ENCODE results near the gene KCNIP4.

The KCNIP4 gene

DNA sequence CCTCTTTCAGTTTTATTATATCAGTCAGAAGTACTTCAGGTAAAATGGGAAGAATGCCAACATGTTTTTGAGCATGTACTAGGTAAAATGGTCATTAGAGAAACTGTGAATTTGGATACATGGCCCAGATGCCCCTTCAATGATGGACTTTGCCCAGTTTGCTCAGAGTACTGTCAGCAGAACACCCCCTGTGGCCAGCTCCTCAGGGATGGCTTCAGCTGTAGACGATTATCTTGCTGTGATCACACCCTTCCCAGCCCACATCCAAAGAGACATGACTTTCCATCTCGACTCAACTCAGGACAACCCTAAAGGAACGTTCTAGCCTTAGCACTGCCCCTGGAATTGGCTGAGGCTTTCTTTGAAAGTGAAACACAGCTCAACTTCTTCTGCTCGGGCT, 809.2 kb downstream of the KCNIP4 start:
- DNase-seq, result no peak

DNA sequence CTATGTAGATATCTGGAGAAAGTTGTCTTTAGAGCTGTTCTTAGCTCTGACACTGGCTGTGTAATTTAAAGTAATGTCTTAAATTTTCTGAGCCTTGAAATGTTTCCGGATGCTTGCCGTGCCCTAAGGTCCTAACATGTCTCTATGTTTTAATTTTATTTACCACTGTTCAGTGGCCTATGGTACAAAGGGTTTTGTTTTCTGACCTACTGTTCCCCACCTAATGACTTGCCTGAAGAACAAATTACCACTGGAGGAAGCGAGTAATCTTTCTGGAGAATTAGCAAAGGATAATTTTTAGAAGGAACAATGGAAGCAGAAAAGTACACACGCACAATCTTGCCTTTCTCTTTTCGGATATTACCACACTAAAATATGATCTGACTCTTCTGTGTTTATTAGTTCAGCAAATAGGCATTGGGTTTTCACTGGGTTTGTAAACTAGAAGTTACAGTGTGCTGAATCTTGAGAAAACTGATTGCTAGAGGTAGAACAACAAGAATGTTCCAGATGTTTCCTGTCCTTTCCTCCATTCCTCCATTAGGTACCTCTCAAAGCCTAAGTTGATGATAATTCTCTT, 812.4 kb downstream of the KCNIP4 start:
- no peak for DNase-seq

DNA sequence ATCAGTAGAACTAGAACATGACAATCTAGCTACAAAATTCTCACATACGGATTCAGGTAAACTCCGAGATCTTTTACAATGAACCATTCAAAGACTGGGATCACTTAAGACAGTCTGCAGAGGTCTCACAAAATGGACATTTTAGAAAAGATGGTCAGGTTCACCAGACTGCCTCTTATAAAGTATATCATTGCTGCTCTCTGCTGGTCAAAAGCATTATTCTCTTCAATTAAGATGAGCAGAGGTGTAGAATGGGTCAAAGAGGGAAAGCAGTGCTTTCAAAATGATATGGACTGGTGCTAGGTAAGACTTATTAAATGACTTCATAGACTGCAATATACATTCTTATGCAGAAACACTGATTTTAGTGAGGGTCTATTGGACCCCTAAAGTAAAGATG, 813.6 kb downstream of the KCNIP4 start:
- DNase-seq, result no peak

DNA sequence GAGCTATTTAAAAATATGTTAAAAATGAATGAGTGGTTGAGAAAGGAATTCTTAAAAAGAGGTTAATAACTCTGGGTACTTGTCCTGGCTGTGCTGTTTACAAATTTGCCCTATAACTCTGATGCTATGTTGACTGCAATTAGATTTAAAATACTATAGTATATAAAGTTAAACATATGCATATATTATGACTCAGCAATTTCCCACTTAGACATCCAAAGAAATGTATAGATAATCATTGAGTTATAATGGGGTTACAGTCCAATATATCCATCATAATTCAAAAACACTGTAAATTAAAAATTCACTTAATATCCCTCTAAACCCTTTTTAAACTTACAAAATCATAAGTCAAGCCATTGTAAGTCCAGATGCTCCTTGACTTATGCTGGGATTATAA, 818.0 kb downstream of the KCNIP4 start:
- no peak for DNase-seq

DNA sequence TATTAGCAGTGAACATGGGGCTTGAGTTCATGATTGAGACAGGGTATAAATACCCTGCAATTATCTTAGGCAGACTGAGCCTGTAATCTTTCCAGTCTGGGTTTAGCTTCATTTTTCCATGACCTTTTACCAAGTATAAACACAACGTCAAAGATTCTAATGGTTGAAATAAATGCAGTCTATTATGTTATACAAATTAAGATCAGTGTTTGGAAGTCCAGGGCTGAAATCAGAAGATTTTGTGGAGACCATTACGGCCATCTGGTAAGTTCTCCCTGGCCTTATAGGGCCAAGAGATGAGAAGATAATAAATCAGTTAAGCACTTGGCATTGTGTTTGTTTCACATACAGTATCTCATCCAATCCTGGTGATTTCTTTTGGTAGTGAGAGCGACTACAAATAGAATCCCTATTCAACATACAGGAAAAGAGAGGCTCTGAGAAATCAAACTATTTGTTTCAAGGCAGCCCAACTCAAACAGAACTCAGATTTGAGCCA, 822.5 kb downstream of the KCNIP4 start:
- no peak for DNase-seq

DNA sequence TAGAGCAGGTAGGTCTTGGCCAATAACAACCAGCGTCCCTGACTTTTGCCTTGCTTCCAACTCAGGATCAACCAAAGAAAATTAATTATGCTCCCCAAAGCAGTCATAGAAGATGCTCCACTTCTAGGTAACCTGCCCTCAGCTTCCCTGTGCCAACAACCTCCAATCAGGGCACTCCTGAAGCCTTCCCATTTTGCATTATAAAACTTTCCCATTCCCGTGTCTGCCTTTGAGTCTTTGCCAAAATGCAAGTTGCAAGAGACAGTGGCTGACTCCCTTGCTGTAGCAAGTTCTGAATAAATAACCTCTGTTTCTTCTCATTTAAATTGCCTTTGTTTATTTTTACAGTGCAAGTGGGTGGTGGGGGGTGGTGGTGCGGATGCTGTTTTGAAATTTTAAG, 830.3 kb downstream of the KCNIP4 start:
- no peak for DNase-seq

DNA sequence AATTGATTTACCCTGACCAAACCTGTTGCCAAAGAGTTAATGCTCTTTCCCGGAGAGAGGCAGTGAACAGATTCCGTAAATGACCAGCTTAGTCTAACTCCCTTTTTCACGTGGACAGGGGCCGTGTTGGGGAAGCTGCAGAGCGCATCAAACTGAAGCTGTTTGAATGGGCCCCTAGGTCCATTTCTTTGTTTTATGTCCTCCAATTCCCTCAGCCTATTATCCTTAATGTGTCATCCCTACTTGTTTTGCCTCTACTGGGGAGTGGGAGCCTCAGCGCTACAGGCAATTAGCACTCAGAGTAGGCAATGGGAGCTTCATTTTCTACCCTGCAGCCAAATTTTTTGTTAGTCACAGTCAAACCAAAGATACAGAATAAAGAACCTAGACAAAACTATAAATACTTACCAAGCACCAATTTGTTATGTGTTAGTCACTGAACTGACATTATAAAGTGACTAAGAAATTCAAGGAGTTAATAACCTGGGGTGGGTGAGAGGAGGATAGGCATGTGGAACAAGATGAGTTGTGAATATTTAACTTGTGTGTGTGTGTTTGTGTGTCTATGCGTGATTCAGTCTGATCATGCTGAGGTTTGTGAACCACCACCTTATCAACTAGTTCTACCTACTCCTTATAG, 830.9 kb downstream of the KCNIP4 start:
- no peak for DNase-seq

DNA sequence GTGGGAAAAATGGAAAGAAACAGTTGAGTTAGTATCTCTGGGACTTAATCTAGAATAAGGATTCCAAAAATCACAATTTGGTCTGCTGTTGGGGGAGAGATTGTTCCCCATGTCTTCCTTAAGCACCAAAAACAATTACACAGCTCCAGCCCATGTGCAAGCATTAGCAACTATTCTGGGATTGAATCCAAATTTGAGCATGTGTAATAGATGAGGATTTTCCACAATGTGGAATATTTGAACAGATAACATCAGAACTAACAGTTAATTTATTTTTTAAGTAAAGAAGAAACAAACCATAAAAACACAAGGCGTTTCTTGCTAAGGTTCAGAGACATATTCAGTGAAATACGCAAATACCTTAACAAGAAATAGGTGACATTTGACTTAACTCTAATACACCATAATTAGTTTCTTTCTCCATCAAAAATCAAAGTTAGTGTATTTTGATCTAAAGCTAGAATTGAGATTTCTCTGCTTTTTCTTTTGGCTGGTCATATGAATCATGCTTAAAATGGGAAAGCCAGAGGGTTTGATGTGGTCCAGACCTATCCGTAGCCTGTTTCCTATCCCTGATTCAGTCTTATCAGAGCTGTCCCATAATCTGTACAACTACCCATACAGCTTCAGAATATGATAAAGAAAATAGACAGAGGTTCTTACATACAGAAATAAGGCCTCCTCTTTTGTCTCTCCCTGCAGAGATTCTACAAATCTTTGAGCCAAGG, 834.9 kb downstream of the KCNIP4 start:
- DNase-seq, result no peak

DNA sequence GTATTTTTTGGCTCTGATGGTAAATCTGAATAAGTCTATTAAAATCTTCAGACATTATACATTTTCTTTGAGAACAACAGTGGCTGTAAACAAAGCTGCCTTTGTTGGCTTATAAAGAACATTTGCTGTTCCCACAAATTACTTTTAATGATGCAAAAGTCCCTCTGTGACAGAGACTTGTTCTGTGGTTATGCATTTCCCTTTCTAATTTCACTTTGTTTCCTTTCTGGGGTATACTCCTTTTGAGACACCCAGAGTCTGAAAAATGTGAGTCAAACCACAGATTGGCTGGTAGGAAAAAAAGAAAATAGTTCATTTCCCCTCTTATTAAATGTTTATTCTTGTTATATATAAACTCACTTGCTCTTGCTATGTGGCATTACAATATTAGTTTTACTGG, 845.9 kb downstream of the KCNIP4 start:
- DNase-seq, result no peak

DNA sequence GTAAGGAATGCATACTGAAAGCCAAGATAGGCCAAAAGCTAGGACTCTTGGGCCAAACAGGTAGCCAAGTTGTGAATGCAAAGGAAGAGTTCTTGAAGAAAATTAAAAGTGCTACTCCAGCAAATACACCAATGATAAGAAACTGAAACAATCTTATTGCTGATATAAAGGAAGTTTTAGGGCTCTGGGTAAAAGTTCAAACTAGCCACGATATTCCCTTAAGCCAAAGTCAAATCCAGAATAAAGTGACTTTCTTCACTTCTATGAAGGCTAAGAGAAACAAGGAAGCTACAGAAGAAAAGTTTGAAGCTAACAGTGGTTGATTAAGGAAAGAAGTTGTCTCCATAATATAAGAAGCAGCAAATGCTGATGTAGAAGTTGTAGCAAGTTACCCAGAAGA, 850.7 kb downstream of the KCNIP4 start:
- DNase-seq, result no peak

DNA sequence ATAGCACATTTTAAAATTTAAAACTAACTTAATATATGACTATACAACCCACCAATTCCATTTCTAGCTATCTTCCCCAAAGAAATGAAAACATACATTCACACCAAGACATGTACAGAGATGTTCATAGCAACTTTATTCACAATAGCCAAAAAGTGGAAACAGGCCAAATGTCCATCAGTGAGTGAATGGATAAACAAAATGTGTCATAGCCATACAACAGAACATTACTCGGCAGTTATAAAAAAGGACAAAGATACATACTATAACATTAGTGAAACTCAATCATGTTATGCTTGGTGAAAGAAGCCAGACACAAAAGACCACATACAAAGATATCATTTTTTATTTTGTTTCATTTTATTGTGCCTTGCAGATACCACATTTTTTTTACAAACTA, 851.5 kb downstream of the KCNIP4 start:
- DNase-seq, result no peak

DNA sequence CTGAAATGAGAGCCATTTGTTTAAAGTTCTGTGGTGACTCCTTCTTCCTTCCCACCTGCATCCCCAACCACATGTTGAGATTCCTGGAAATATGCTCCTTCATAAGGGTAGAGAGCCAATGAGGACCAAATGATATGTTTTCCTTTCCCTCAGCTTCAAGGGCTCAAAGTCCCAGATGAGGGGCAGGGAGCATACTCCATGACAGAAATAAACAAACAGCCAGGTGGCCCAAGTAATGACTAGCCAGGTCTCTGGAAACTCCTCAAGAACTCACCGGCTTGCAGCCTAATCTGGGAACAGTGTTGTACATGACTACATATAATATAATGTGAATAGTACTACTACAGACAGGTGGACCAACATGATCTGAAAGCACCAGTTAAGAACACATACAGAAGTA, 856.0 kb downstream of the KCNIP4 start:
- no peak for DNase-seq

DNA sequence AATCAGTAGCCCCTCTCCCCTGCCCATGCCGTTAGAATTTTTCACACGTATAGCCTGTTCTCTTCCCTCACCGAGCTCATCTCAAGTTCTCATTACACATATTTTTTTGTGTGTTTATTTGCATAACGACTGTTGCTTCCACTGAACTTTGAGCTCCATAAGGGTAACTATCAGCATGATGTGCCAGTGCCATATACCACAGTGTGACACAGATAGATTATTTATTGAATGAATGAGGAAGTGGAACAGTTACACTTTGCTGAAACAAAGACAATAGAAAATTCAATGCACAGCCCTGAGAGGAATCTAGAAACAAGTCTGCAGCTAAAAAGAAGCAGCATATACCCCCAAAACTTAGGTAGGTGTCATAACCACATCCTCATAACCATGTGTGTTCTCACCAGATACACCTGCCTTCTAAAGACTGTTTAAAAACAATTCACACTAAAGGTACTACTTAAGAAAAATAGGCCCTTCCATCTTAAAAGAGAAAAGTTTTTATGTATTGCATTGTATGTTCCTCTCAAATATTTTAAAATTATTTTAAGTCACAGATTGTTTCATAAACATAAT, 858.4 kb downstream of the KCNIP4 start:
- DNase-seq, result no peak

DNA sequence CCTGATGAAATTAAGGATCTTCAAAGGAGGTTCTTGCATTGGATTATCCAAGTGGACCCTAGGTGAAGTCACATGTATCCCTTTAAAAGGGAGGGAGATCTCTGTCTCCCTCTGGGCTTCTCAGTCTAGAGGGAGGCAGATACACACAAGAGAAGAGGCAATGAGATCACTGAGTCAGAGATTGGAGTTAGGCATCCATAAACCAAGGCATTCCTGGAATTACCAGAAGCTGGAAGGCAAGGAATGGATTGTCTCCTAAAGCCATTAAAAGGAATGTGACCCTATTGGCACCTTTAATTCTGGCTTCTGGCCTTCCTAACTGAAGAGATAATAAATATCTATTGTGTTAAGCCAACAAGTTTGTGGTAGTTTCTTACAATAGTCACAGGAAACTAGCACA, 865.2 kb downstream of the KCNIP4 start:
- no peak for DNase-seq

DNA sequence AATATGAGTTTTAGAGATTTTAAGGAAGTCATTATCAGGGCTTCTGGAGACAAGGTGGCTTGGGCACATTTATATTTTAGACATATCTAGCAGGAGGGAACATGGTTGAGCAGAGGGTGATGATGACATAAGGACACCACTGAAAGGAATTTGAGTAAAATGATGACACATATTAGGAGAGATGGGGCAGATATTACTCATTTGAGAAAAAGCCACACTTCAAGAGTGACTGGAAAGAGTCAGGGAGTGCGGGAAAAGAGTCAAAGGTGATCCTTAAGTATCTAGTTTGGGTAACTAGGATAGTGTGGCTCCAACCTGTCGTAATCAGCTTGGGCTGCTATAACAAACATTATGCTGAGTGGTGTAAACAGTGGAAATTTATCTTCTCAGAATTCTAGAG, 870.6 kb downstream of the KCNIP4 start:
- DNase-seq, result no peak

DNA sequence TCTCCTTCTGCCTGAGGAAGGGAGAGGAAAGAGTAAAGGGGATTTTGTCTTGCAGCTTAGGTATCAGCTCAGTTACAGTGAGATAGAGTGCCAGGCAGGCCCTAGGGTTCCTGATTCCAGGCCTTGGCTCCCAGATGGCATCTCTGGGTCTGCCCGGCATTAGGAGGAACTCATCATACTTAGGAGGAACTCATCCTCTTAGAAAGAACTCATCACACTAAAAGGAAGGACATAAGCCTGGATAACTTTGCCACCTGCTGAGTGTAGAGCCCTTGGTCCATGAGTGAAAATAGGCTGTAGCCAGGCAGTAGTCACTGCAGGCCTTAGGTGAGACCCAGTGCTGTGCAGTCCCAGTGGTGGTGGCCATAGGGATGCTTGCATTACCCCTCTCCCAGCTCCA, 881.2 kb downstream of the KCNIP4 start:
- DNase-seq, result no peak

DNA sequence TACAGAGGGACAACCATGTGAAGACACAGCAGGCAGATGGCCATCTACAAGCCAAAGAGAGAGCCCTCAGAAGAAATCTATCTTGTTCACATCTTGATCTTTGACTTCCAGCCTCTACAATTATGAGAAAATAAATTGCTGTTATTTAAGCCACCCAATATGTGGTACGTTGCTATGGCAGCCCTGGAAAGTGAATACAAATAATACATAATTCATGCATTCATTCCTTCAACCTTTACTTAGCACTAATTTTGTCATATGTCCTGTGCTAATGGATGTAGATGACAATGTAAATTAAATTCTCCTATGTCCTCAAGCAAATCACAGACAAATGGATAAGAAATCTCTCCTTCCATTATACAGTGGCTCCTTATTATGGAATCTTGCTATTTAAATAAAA, 886.7 kb downstream of the KCNIP4 start:
- DNase-seq, result no peak

DNA sequence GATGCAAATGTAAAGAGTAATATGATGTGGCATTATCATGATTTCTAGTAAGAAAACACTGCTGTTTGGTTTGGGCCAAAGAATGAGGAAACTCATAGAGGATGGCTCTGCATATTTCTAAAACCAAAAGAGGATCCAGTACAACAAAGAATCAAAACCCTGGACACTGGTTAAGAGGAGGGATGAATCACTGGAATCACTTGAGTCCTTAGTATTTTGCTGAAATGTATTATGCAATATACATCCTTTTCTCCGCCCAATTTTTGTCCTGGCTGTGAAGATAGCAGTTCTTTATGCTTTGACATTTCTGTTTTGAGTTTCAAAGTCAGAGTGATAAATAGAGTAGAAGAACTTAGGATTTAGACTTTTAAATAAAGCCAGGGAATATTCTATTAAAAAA, 902.4 kb downstream of the KCNIP4 start:
- DNase-seq, result no peak

DNA sequence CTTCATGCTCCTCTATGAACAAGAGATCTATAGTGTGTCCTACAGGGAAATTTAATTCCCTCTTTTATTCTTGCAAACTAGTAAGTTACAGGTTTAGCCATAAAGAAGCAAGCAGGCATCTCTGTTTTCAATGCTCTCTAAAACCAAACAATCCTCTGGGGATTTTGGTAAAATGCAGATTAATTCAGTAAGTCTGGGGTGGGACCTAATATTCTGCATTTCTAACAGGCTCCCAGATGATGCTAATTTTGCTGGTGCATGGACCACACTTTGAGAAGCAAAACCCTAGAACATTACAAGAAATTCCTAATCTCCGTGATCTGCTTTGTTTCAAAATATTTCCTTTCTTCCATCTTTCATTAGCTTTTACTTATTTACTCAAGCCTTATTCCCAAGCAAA, 903.5 kb downstream of the KCNIP4 start:
- no peak for DNase-seq

DNA sequence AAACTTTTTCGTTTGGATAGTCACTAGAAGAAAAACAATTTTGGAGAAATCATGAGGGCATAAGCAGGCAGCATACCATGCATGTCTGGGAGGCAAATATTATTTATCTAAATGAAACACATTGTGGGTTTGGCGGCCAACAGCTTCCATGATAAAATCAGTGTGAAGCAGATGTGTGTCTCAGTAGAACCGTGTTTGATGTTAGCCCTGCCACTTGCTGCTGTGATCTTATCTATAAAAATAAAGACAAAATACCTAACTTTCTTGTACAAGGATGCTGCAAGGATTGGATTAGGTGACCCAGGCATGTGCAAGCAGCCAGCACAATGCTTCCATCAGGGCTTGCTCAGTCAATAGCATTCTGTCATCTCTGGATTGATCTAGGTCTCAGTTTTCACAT, 906.9 kb downstream of the KCNIP4 start:
- no peak for DNase-seq

DNA sequence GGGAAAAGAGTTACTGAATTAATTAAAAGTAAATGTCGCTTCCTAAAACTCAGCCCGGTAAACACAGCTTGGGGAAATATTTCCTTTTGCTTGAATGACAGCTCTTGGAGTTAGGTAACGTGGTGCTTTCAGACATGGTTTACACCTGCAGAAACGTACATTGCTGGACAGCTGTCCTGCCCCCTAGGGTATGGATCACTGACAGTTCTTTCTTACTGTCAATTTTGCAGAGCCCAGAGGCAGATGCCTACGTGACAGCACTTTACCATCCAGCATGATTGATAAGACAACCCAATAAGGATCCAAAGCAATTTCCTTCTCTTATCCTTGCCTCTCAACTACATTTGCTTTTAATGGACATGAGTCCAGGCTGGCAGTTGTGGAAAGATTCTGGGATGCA, 913.8 kb downstream of the KCNIP4 start:
- no peak for DNase-seq

DNA sequence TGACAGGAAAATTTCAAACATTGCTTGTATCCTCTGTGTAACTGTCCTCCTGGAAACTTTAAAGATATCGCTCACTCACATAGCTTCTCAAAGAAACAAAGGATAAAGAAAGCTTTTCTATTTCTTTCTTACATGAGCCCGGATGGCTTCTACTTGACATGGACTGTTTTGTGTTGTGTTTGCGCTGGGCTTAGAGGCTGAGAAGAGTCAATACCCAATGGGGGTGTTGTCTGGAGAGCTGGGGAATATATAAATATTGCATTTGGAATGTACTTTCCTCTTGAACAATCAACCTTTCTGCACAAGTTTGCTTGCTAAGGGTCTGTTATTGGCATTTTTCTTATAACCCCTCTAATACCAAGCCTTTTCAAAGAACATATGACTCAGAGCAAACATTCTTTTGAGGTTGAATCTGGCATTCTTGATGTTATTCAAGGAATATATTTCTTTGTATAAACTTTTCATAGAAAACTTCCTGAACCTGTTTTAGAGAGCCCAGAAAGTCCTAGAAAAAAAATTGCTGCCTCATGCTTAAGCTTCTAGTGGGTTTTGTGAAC, 916.4 kb downstream of the KCNIP4 start:
- DNase-seq, result no peak

DNA sequence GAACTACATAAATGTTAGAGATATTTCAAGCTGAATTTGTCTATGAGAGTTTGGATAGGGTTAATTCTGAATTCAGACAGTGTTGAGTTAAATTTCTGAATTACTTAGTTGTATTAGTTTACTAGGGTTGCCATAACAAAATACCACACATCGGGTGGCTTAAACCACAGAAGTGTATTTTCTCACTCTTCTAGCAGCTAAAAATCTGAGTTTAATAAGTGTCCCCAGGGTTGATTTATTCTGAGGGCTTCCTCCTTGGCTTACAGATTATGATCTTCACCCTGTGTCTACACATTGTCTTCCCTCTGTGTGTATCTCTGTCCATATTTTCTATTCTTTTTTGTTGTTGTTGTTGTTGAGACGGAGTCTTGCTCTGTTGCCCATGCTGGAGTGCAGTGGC, 929.8 kb downstream of the KCNIP4 start:
- DNase-seq, result no peak

DNA sequence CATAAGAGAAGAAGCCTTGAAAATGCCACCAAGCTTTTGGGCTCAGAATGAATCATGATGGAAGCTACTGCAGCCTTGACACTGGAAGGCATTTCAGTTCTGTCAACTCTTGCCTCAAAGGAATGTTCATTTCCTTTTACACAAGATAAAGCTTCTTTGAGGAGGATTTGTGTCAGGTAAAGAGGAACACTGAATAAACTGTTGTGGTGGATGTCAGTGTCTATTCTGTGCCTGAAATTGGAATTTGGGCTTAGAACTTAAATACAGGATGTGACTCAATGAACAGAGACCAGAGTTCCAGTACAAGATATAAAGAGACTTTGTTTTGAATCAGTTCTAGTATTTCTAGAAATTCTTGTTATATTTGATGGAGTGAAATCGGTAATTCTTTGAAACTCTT, 935.1 kb downstream of the KCNIP4 start:
- DNase-seq, result no peak

All from activated CD4-positive, alpha-beta T cell treated with anti-CD3 and anti-CD28 coated beads, Interleukin-2, amount 50 U/mL, for 16 hours (primary cell).